ENCODE results near the gene TMEM143. TPM values are rescaled to one million over a fixed set of nuclear protein-coding genes. Genes with fewer than 3 reads are reported as not detected.

The TMEM143 gene
- total and polyA plus RNA-seq, 10 donors, result 5.8 to 14.8 (median 9.1) TPM

DNA sequence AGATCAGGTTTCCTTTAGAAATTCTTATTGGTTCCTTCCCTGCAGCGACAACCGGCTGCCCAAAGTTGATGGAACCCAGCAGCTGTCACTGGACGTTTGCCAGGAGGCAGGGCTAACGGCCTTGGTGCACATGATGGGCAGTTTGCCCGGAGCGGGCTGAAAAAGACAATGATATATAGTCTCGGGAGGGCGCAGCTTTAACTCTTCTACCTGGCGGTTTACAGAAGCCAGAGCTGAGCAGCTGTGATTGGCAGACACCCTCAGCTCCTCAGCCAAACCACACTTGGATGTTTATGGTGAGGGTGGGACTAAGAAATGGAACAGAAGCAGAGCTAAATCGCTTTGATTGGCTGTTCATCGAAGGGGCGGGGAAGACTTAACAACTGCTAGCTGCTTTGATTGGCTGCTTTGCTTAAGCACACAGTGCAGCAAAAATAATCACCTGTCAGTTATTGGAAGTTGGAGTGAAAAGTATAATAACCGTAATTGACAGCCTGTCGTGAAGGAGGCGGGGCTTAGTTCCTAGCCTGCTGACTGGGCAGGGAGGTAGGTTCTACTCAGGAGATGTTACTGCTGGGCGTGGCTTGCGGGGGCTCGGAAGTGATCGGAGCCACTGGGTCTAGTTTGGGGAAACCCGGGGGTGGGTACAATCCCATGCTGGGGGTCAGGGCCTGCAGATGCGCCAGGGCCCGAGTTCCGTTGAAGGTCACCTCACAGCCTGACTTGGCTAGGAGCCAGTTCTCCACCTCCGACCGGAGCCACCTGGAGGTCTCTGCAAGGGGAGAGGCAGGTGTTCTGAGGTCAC, 30.9 kb downstream of the TMEM143 start:
- H3K9me3 ChIP-seq, result peaks cover 0 to 5% (median 0%) of the 10 kb centered on the region in 8 donors
- H3K4me1 ChIP-seq, result peaks cover 32 to 72% (median 64%) of the 10 kb centered on the region in 6 donors
- peak; percentile 98 for DNase-seq

DNA sequence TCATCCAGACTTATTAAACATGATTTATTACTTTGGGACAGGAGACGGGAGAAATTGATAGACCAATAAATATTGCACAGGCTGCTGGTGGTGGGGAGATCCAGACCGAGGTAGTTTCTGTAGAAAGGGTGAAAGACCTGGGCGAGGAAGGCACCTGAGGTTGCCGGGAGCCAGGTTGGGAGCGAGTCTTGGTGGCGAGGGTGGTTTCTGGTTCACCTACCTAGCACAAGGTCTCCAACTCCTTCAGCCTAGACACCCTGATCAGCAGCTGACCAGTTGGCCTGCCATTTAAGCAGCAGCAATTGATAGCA, 31.4 kb downstream of the TMEM143 start:
- TF ChIP-seq, protein P1, sequence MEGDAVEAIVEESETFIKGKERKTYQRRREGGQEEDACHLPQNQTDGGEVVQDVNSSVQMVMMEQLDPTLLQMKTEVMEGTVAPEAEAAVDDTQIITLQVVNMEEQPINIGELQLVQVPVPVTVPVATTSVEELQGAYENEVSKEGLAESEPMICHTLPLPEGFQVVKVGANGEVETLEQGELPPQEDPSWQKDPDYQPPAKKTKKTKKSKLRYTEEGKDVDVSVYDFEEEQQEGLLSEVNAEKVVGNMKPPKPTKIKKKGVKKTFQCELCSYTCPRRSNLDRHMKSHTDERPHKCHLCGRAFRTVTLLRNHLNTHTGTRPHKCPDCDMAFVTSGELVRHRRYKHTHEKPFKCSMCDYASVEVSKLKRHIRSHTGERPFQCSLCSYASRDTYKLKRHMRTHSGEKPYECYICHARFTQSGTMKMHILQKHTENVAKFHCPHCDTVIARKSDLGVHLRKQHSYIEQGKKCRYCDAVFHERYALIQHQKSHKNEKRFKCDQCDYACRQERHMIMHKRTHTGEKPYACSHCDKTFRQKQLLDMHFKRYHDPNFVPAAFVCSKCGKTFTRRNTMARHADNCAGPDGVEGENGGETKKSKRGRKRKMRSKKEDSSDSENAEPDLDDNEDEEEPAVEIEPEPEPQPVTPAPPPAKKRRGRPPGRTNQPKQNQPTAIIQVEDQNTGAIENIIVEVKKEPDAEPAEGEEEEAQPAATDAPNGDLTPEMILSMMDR (IDR thresholded peaks at IDR 0.05 in 8 of 11, conservative IDR thresholded peaks at IDR 0.05 in 3 of 11), result no peak
- no peak for TF ChIP-seq POLR2A (IDR thresholded peaks at IDR 0.05)
- TF ChIP-seq POLR2AphosphoS5 (IDR thresholded peaks at IDR 0.05), result no peak
- DNase-seq, result no peak
- Histone ChIP-seq H3K27ac (peak overlapping the region; percentile 53 to 100 (median 96)), H3K4me3 (peak overlapping the region in 7 of 8 donors; percentile 37 to 73 (median 52)), H3K36me3 (peaks cover 0 to 40% (median 3%) of the 10 kb centered on the region in 6 donors), H3K27me3 (replicated peaks in 1 of 7) (no peaks in the 10 kb centered on the region), H3K4me1 (peaks cover 34 to 78% (median 69%) of the 10 kb centered on the region in 6 donors), H3K9me3 (peaks cover 0 to 5% (median 0%) of the 10 kb centered on the region in 8 donors)
- intact Hi-C loops (cut with DNase I; ENCODE audit: low total_unique reads), result no loop called here
- WGBS, 5 donors, result 30 to 42% (median 36%) methylated on average over 6 of the region's 6 CpGs

More for the DNA sequence above, 30.9 kb downstream of the TMEM143 start:
- peak overlapping the region; percentile 27 to 73 (median 50) for H3K4me3 ChIP-seq
- H3K27ac ChIP-seq, result peak overlapping the region; percentile 84 to 100 (median 96)
- peak; percentile 85 to 90 (median 89) for TF ChIP-seq POLR2AphosphoS5 (IDR thresholded peaks at IDR 0.05)
- peak in 2 of 3 donors; percentile 49 to 82 for TF ChIP-seq POLR2A (IDR thresholded peaks at IDR 0.05)
- TF ChIP-seq, protein P1 (IDR thresholded peaks at IDR 0.05 in 8 of 11, conservative IDR thresholded peaks at IDR 0.05 in 3 of 11), result peak in 1 of 11 experiments; percentile 33
- intact Hi-C loops (cut with DNase I; ENCODE audit: low total_unique reads), result no loop called here
- no peaks in the 10 kb centered on the region for H3K27me3 ChIP-seq (replicated peaks in 1 of 7)
- WGBS, 5 donors, result 0 to 1% (median 1%) methylated on average over 20 to 25 of the region's 25 CpGs
- H3K36me3 ChIP-seq, result peaks cover 0 to 34% (median under 1%) of the 10 kb centered on the region in 6 donors

DNA sequence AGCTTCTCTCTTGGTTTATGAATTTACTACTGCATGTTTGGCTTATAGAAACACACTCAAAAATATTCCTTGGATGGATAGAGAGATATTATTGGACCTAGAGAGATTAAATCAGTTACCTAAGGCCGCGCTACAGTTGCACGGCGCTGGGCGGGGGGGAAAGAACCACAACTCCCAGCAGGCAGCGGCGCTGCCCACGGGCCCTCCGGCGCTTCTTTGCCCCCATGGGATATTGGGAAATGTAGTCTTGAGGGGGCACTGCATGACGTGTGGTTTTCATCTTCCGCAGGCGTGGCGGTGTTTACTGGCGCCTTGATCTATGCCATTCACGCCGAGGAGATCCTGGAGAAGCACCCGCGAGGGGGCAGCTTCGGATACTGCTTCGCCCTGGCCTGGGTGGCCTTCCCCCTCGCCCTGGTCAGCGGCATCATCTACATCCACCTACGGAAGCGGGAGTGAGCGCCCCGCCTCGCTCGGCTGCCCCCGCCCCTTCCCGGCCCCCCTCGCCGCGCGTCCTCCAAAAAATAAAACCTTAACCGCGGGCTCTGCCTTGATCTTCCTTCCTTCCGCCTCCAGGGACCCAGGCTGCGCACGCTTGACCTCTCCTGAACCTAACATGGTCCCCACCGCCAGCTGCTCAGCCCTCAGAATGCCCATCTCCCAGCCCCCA, 33.6 kb downstream of the TMEM143 start:
- TF ChIP-seq, protein P1 (IDR thresholded peaks at IDR 0.05 in 8 of 11, conservative IDR thresholded peaks at IDR 0.05 in 3 of 11), result peak in 5 of 11 experiments; percentile 2 to 42 (median 32)
- TF ChIP-seq POLR2AphosphoS5 (IDR thresholded peaks at IDR 0.05) (peak; percentile 86 to 90 (median 88)), POLR2A (IDR thresholded peaks at IDR 0.05) (peak in 1 of 3 donors; percentile 36)
- DNase-seq, result peak; percentile 94
- Histone ChIP-seq H3K27me3 (replicated peaks in 1 of 7) (no peaks in the 10 kb centered on the region), H3K4me1 (peaks cover 41 to 99% (median 88%) of the 10 kb centered on the region in 6 donors), H3K27ac (peak overlapping the region; percentile 79 to 100 (median 96)), H3K4me3 (peak overlapping the region; percentile 29 to 70 (median 41)), H3K9me3 (peaks cover 0 to 5% (median 0%) of the 10 kb centered on the region in 8 donors), H3K36me3 (peaks cover 0 to 41% (median 3%) of the 10 kb centered on the region in 6 donors)
- intact Hi-C loops (cut with DNase I; ENCODE audit: low total_unique reads), result no loop called here
- WGBS, 5 donors, result 7 to 14% (median 9%) methylated on average over 25 to 41 of the region's 41 CpGs
